GM19467 (cell line): ENCODE data around the gene CYB561D1.

Source experiments
- ATAC-seq: cut with Tn5 transposase; IDR thresholded peaks from one replicate; pipeline ENCODE4 v1.9.1; 2021; ENCODE audit warnings: mild to moderate bottlenecking, moderate library complexity; ENCODE audit not compliant: unreplicated experiment

Gene CYB561D1

GRCh38 chr1:109479901-109480300 lies 14.0 kb upstream of the CYB561D1 start:
- no peak for ATAC-seq

DNA sequence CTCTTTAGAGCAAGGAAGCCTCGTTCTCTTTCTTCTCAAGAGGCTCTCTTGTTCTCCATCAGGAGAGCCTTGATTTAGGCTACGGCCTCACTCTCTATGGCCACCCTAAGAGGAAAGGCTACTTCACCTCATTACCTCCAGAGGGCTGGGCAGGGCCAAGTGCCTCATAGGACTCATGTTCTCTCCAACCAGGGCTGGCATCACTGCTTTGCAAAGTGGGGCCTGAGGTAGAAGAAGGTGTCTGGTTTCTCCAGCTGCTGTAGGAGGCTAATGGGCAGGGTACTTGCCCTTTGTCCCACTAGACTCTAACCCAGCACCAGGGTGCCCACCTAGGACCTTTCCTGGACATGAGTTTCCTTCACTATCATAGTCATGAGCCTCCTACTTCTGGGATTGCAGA lies 12.2 kb upstream of the CYB561D1 start:
- ATAC-seq: no peak

DNA sequence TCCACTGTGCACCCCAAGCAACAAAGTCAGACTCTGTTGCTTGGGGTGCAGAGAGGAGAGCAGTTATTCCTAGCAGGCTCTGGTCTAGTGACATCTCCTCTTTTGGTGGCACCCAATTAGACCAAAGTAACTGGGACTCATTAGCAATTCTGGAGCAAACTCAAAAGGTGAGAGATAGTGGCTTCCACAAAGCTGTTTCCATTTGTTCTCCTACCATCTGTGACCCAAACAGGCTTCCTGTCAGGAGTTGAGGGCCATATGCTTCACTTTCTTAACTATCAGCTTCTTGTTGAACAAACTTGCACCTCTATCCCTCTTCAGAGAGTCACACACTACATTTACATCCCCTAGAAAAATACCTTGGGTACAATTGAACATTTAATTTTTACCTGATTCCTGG lies 11.7 kb upstream of the CYB561D1 start:
- ATAC-seq: no peak

GRCh38 chr1:109482791-109483671 lies 10.9 kb upstream of the CYB561D1 start:
- peak; percentile 11 for ATAC-seq

- ATAC-seq: peak; percentile 73
Observed at GRCh38 chr1:109483672-109484518, 10.0 kb upstream of the CYB561D1 start, which contains the start of gene ATXN7L2. TSS of gene ATXN7L2 (plus strand) at chr1:109483905. CDS start at chr1:109483954, 49 bp downstream.

GRCh38 chr1:109484519-109484975 lies 9.3 kb upstream of the CYB561D1 start:
- no peak for ATAC-seq

GRCh38 chr1:109485001-109485400 lies 8.9 kb upstream of the CYB561D1 start:
- no peak for ATAC-seq

- no peak for ATAC-seq
Observed at GRCh38 chr1:109487261-109487660, 6.6 kb upstream of the CYB561D1 start.

DNA sequence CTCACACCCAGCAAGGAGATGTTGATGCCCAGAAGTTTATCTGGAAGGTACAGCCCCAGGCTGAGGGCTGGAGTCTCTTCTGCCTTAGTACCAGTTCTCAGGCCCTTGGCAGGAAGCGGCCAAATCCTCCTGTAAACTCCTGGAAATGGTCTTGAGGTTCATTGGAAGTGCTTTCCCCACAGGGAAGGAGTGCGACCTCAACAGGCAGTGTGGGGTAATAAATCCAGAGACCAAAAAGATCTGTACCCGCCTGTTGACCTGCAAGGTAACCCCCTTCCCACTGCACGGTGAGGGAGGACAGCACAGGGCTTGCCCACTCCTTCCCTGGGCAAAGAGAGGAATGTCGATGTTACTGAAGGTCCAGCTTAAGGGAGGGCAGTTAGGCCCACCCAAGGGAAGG lies 5.7 kb upstream of the CYB561D1 start:
- ATAC-seq: no peak

- no peak for ATAC-seq
Observed at GRCh38 chr1:109488696-109489095, 5.2 kb upstream of the CYB561D1 start.

DNA sequence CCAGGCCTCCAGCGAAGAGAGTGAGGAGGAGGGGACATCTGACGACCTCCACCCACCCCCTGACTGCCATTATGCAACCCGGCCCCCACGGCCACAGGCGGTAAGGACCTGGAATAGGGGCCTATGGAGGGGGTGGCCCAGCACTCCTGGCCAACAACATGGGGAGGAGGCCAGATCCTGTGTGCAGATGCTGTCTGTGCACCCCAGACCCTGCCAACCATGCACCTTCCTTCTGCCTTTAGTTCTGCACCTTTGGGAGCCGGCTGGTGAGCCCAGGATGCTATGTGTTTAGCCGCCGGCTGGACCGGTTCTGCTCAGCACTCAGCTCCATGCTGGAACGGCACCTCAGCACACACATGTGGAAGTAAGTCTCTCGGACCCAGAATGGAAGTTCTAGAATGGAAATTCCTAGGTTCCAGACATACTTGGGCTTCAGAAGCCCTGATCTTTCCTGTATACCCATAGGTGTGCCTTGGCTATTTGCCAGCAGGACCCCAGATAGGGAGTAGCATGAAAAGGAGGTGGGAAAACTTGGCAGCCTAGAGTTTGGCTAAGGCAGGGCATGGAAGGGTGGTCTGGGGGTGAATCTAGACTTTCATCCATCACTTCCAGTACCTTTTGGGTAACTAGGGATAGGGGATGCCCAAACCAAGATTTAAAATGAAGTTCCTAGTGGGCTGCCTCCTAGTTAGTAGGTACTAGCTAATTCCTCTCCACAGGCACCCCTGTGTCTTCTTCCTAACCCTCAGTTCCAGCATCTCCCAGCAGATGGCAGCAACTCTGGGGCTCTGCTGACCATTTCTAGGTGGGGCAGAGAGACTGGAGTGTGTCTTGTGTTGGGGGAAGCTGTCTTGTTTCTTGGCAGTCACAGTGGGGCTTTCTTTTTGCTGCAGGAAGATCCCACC lies 3.6 kb upstream of the CYB561D1 start:
- ATAC-seq: no peak

DNA sequence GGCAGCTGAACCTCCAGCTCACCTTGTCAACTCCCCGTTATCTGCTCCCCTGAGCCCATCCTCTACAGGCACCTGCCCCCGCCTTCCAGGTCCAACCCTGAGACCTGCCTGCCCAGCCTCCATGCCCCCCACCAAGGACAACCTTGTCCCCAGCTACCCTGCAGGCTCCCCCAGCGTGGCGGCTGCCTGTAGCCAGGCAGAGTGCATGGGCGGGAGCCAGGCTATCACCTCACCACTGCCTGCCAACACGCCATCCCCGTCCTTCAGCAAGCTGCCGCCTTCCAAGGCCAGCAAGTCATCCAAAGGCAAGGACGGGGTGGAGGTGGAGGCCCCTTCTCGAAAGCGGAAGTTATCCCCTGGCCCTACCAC lies 3.0 kb upstream of the CYB561D1 start:
- ATAC-seq: no peak

- ATAC-seq: no peak
Observed at GRCh38 chr1:109491372-109491771, 2.5 kb upstream of the CYB561D1 start.

DNA sequence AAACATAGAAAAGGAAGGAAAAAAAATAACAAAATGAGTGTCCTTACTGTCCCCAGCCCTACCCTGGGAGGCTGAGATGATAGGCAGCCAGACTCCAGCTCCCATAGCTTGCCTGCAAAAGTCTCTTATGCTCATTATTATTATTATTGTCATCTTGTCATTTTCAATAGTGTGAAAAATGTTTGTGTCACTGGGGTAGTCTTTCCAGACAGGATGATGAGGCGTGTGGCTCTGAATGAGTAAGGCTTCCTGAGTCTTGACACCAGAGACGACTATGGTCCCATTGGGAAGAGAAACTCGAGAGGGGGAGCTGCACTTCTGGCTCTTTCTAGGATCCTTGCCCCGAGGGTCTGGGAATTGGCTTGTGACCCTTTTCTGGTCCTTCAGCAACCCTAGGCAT lies 1.1 kb upstream of the CYB561D1 start:
- ATAC-seq: no peak

- no peak for ATAC-seq
Observed at GRCh38 chr1:109493227-109493626, 667 bp upstream of the CYB561D1 start.

DNA sequence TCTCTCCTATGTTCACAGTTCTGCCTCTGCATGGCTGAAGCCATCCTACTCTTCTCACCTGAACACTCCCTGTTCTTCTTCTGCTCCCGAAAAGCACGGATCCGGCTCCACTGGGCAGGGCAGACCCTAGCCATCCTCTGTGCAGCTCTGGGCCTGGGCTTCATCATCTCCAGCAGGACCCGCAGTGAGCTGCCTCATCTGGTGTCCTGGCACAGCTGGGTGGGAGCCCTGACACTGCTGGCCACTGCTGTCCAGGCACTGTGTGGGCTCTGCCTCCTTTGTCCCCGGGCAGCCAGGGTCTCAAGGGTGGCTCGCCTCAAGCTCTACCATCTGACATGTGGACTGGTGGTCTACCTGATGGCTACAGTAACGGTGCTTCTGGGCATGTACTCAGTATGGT lies 1.8 kb downstream of the CYB561D1 start:
- no peak for ATAC-seq

- ATAC-seq: no peak
Observed at GRCh38 chr1:109497449-109498160, 3.7 kb downstream of the CYB561D1 start.

DNA sequence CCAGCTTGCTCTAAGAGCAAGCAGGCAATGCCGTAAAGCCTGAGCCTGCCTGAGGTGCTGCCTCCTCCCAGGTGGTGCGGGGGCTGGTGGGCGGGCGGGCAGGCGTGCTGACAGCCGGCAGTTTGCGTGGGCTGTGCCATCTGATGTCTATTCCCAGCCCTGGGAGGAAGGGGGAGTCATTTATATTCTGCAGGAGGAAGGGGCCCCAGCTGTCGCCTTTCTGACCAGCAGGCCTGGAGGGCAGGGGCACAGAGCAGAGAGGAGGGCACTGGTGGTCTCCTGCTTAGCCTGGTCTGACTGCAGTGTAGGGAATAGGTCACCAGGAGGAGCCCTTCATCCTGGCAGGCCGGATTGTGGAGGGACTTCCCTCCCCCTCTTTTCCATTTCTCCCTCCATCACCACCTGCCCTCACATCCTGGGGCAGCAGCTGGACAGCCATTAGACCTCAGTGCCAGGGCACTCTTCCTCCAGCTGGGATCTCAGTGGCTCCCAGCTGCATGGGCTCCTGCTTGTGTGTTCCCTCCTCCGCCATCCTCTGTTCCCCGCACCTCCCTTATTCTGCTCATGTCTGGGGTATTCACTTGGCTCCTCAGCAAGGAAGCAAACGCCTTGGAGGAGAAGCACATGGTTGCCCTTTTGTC lies 4.4 kb downstream of the CYB561D1 start:
- no peak for ATAC-seq

- no peak for ATAC-seq
Observed at GRCh38 chr1:109499081-109499480, 5.2 kb downstream of the CYB561D1 start.
